Panc1 (cell line): ENCODE results near the gene EMILIN2. TPM values are rescaled to one million over a fixed set of nuclear protein-coding genes. Genes with fewer than 3 reads are reported as not detected.

Experiments used
- ATAC-seq: fragments of 200-7000 bp; cut with Tn5 transposase; 2 replicates; pipeline ENCODE4 v1.9.1; 2020; ENCODE audit warnings: mild to moderate bottlenecking, moderate library complexity
- BruUV-seq: library from RNA; stranded (reverse); fragments of 400-500 nt; replicated peaks from 2 replicates; lab custom pipeline; 2021; lab: Mats Ljungman, UMichigan
- CTCF ChIA-PET: fragments of 300-600 bp; sonication (Branson Sonifier 250); formaldehyde crosslinking; loops from one replicate; lab custom pipeline; 2022; ENCODE audit warnings: antibody characterized with exemption; lab: Charles Lee
- POLR2A ChIA-PET: fragments of 300-600 bp; sonication (Branson Sonifier 250); formaldehyde crosslinking; loops from one replicate; lab custom pipeline; 2022; ENCODE audit warnings: antibody characterized with exemption; lab: Charles Lee
- DNase-seq: peaks from one replicate; pipeline ENCODE4 v3.0.0-alpha.2; 2010; ENCODE audit warnings: low read depth, low spot score
- H3K27ac ChIP-seq: 2 replicates; pipeline ENCODE4 v1.5.1; 2011; ENCODE audit warnings: mild to moderate bottlenecking, low read length, inconsistent platforms
- H3K27me3 ChIP-seq: fragments of 200-500 bp; sonication (Bioruptor generic); 2 replicates; pipeline ENCODE4 v1.6.0; 2014; ENCODE audit warnings: low read length, inconsistent platforms; ENCODE audit not compliant: control insufficient read depth, insufficient read depth
- H3K36me3 ChIP-seq: fragments of 200-500 bp; sonication (Bioruptor generic); 2 replicates; pipeline ENCODE4 v1.5.1; 2014; ENCODE audit warnings: inconsistent platforms, mild to moderate bottlenecking, low read length, moderate library complexity; ENCODE audit not compliant: control insufficient read depth, insufficient read depth
- H3K4me1 ChIP-seq: 2 replicates; pipeline ENCODE4 v1.5.1; 2011; ENCODE audit warnings: inconsistent platforms, mild to moderate bottlenecking, low read length, moderate library complexity; ENCODE audit not compliant: control insufficient read depth, insufficient read depth
- H3K4me3 ChIP-seq, 2 experiments: 2 replicates each; pipeline ENCODE4 v1.5.1; 2011 to 2012; ENCODE audit warnings: low read depth in 2 of 2, low read length in 2 of 2, mild to moderate bottlenecking in 2 of 2, inconsistent platforms in 1 of 2, moderate library complexity in 1 of 2
- H3K9me3 ChIP-seq: fragments of 200-500 bp; sonication (Bioruptor generic); 2 replicates; pipeline ENCODE4 v1.5.1; 2014; ENCODE audit warnings: low read depth, mild to moderate bottlenecking, inconsistent platforms, low read length, moderate library complexity; ENCODE audit not compliant: control insufficient read depth, insufficient read depth
- CTCF ChIP-seq: fragments of 450-650 bp; IDR thresholded peaks from 2 replicates; pipeline ENCODE4 v1.5.1; 2017; ENCODE audit warnings: mild to moderate bottlenecking
- POLR2AphosphoS5 ChIP-seq: IDR thresholded peaks from 2 replicates; pipeline ENCODE4 v1.6.1; 2012; ENCODE audit warnings: mild to moderate bottlenecking, low read depth, low read length, moderate library complexity
- REST ChIP-seq, 2 experiments: IDR thresholded peaks; 2 replicates each; pipeline ENCODE4 v1.6.1; 2011 to 2012; ENCODE audit warnings: low read depth in 2 of 2, control low read depth in 1 of 2, low read length in 1 of 2, mild to moderate bottlenecking in 1 of 2, moderate library complexity in 1 of 2; ENCODE audit not compliant: insufficient read depth in 1 of 2
- SIN3A ChIP-seq: IDR thresholded peaks from 2 replicates; pipeline ENCODE4 v1.6.1; 2012; ENCODE audit warnings: low read depth, mild to moderate bottlenecking, low read length, moderate library complexity, borderline replicate concordance; ENCODE audit not compliant: insufficient read depth
- TCF7L2 ChIP-seq: IDR thresholded peaks from 2 replicates; pipeline ENCODE4 v1.6.1; 2011; ENCODE audit warnings: mild to moderate bottlenecking, low read depth, low read length, inconsistent platforms
- in situ Hi-C: cut with HindIII; loops from 2 replicates; pipeline ENCODE4 v1.10.0; 2016; ENCODE audit warnings: low sequenced_read_pairs, low pct_unique_long_range_greater_than_20kb
- intact Hi-C: fragments of 100-400 bp; cut with micrococcal nuclease; formaldehyde crosslinking; loops from one replicate; pipeline ENCODE4 v1.10.0; 2022; ENCODE audit not compliant: unreplicated experiment
- total RNA-seq: library from RNA; stranded (reverse); gene quantifications from one replicate; pipeline ENCODE4 v1.2.1, GENCODE V29; 2021; ENCODE audit not compliant: unreplicated experiment

Gene EMILIN2
- total RNA-seq, 1 experiment from 2014 or later: 18.3 TPM

GRCh38 chr18:2845172-2845571 is 1.6 kb upstream of the EMILIN2 start:
- TF ChIP-seq TCF7L2: no peak
- TF ChIP-seq CTCF: no peak
- TF ChIP-seq POLR2AphosphoS5: no peak
- in situ Hi-C loops: no loop called here
- intact Hi-C loops: no loop called here
- H3K4me3 ChIP-seq: no peak overlapping the region
- ChIA-PET POLR2A (no interaction called here), CTCF (no interaction called here)
- DNase-seq (no peak), ATAC-seq (no peak)
- H3K27ac ChIP-seq: no peak overlapping the region
- no TSS peak for BruUV-seq
- H3K36me3 ChIP-seq: no peaks in the 10 kb centered on the region
- no peaks in the 10 kb centered on the region for H3K9me3 ChIP-seq
- H3K27me3 ChIP-seq: peaks cover 45% of the 10 kb centered on the region
- H3K4me1 ChIP-seq: peaks cover 3% of the 10 kb centered on the region; the same call in 1 of the 2 replicates

- no peaks in the 10 kb centered on the region for H3K9me3 ChIP-seq
- peaks cover 40% of the 10 kb centered on the region for H3K27me3 ChIP-seq
- POLR2A ChIA-PET: interaction anchor here (0.6 kb wide), 1 partner anchor 401 kb away, joined by 4 read pairs; no protein-coding TSS in a partner anchor
- H3K4me3 ChIP-seq: peak overlapping the region; percentile 16 to 17; a peak in 3 of 4 replicates
- BruUV-seq: no TSS peak
- no peak for DNase-seq
- no peak overlapping the region for H3K27ac ChIP-seq
- in situ Hi-C loops: no loop called here
- TF ChIP-seq REST (IDR thresholded peaks at IDR 0.05; ENCODE audit: insufficient read depth in 1 of 2, low read depth in 2 of 2, low read length in 1 of 2): no peak
- no peak; the same call in 1 of the 2 replicates for TF ChIP-seq CTCF
- TF ChIP-seq SIN3A: no peak
- no peak for TF ChIP-seq POLR2AphosphoS5
- TF ChIP-seq TCF7L2: no peak
- intact Hi-C loops: no loop called here
- peak; percentile 48 for ATAC-seq
- CTCF ChIA-PET: interaction anchor here (0.6 kb wide), 1 partner anchor 133 kb away, joined by 3 read pairs; no protein-coding TSS in a partner anchor
- H3K4me1 ChIP-seq: peaks cover 3% of the 10 kb centered on the region; the same call in 1 of the 2 replicates
- H3K36me3 ChIP-seq: no peaks in the 10 kb centered on the region
These were observed 776 bp downstream of the EMILIN2 start for GRCh38 chr18:2847317-2848246.
